ENCODE data around the gene DUSP3. TPM values are rescaled to one million over a fixed set of nuclear protein-coding genes. Genes with fewer than 3 reads are reported as not detected.

The DUSP3 gene
- total and polyA plus RNA-seq, 2 experiments from 2014 or later: 23.1 to 24.9 TPM

GRCh38 chr17:43779145-43780125 lies 658 bp upstream of the DUSP3 start:
- Histone ChIP-seq H3K4me2 (ENCODE audit: unreplicated experiment) (peak overlapping the region; percentile 93), H4K20me1 (ENCODE audit: insufficient read depth) (no peaks in the 10 kb centered on the region), H3K9me3 (ENCODE audit: low read depth) (no peaks in the 10 kb centered on the region), H3K4me3 (peak overlapping the region; percentile 79), H3K27me3 (replicated peaks; ENCODE audit: insufficient read depth) (peaks cover 8% of the 10 kb centered on the region), H2AFZ (peak overlapping the region; percentile 93), H3K36me3 (ENCODE audit: low read depth) (no peaks in the 10 kb centered on the region), H3K4me1 (ENCODE audit: insufficient read depth) (peaks cover 16% of the 10 kb centered on the region), H3K79me2 (ENCODE audit: insufficient read depth) (peaks cover 20% of the 10 kb centered on the region), H3K27ac (peak overlapping the region; percentile 92), H3F3A (ENCODE audit: insufficient read depth) (peaks cover 15% of the 10 kb centered on the region), H3K9ac (peak overlapping the region; percentile 98), H3K9me2 (ENCODE audit: insufficient read depth) (no peaks in the 10 kb centered on the region)
- whole genome bisulfite sequencing, 2 experiments (ENCODE audit: low coverage in 1 of 2, low lambda C conversion rate in 2 of 2, missing lambda C conversion rate in 2 of 2): 16 to 19% methylated on average over 24 to 26 of the region's 26 CpGs
- DNase-seq: no peak
- in situ Hi-C loops (cut with MboI): no loop called here
- TF ChIP-seq EZH2phosphoT487 (IDR thresholded peaks at IDR 0.05; ENCODE audit: insufficient read depth, low read depth) (no peak), EZH2 (IDR thresholded peaks at IDR 0.05; ENCODE audit: insufficient read depth, poor library complexity, severe bottlenecking) (no peak)

GRCh38 chr17:43774304-43775250 lies 4.2 kb downstream of the DUSP3 start:
- H3K36me3 ChIP-seq (ENCODE audit: low read depth): peaks cover 10% of the 10 kb centered on the region; the same call in 1 of the 2 replicates
- no peaks in the 10 kb centered on the region for H4K20me1 ChIP-seq (ENCODE audit: insufficient read depth)
- peaks cover 20% of the 10 kb centered on the region for H3K79me2 ChIP-seq (ENCODE audit: insufficient read depth)
- DNase-seq: no peak
- H3K27me3 ChIP-seq (replicated peaks; ENCODE audit: insufficient read depth): no peaks in the 10 kb centered on the region
- H3K9me3 ChIP-seq (ENCODE audit: low read depth): no peaks in the 10 kb centered on the region
- no peak overlapping the region for H3K4me3 ChIP-seq
- no peak overlapping the region for H2AFZ ChIP-seq
- TF ChIP-seq EZH2 (IDR thresholded peaks at IDR 0.05; ENCODE audit: insufficient read depth, poor library complexity, severe bottlenecking): no peak
- no peak for TF ChIP-seq EZH2phosphoT487 (IDR thresholded peaks at IDR 0.05; ENCODE audit: insufficient read depth, low read depth)
- in situ Hi-C loops (cut with MboI): no loop called here
- H3K9ac ChIP-seq: no peak overlapping the region
- no peaks in the 10 kb centered on the region for H3F3A ChIP-seq (ENCODE audit: insufficient read depth)
- 87 to 88% methylated on average over 16 of the region's 16 CpGs for WGBS, 2 experiments (ENCODE audit: low coverage in 1 of 2, low lambda C conversion rate in 2 of 2, missing lambda C conversion rate in 2 of 2)
- no peaks in the 10 kb centered on the region for H3K9me2 ChIP-seq (ENCODE audit: insufficient read depth)
- no peak overlapping the region for H3K4me2 ChIP-seq (ENCODE audit: unreplicated experiment)
- H3K4me1 ChIP-seq (ENCODE audit: insufficient read depth): peaks cover 6% of the 10 kb centered on the region
- H3K27ac ChIP-seq: no peak overlapping the region

GRCh38 chr17:43772877-43773648 lies 5.7 kb downstream of the DUSP3 start:
- H3K4me2 ChIP-seq (ENCODE audit: unreplicated experiment): no peak overlapping the region
- no peak overlapping the region for H2AFZ ChIP-seq
- no peaks in the 10 kb centered on the region for H3K27me3 ChIP-seq (replicated peaks; ENCODE audit: insufficient read depth)
- H3K36me3 ChIP-seq (ENCODE audit: low read depth): peaks cover 17% of the 10 kb centered on the region; the same call in 1 of the 2 replicates
- 94 to 95% methylated on average over 8 to 10 of the region's 10 CpGs for WGBS, 2 experiments (ENCODE audit: low coverage in 1 of 2, low lambda C conversion rate in 2 of 2, missing lambda C conversion rate in 2 of 2)
- peaks cover 19% of the 10 kb centered on the region for H3K79me2 ChIP-seq (ENCODE audit: insufficient read depth)
- peaks cover 7% of the 10 kb centered on the region; the same call in 1 of the 2 replicates for H3F3A ChIP-seq (ENCODE audit: insufficient read depth)
- in situ Hi-C loops (cut with MboI): no loop called here
- no peaks in the 10 kb centered on the region for H4K20me1 ChIP-seq (ENCODE audit: insufficient read depth)
- peaks cover 6% of the 10 kb centered on the region for H3K4me1 ChIP-seq (ENCODE audit: insufficient read depth)
- no peak for TF ChIP-seq EZH2phosphoT487 (IDR thresholded peaks at IDR 0.05; ENCODE audit: insufficient read depth, low read depth)
- TF ChIP-seq EZH2 (IDR thresholded peaks at IDR 0.05; ENCODE audit: insufficient read depth, poor library complexity, severe bottlenecking): no peak
- no peak overlapping the region for H3K4me3 ChIP-seq
- DNase-seq: no peak
- no peak overlapping the region for H3K9ac ChIP-seq
- no peaks in the 10 kb centered on the region for H3K9me2 ChIP-seq (ENCODE audit: insufficient read depth)
- H3K27ac ChIP-seq: no peak overlapping the region
- no peaks in the 10 kb centered on the region for H3K9me3 ChIP-seq (ENCODE audit: low read depth)

Measured in GM23248 (cell line).